GM12874 (cell line): Measurements from ENCODE around the gene SLC14A1.

ENCODE experiments used
- CTCF ChIP-seq: IDR thresholded peaks from 2 replicates; pipeline ENCODE4 v1.5.1; 2011; ENCODE audit warnings: low read depth, mild to moderate bottlenecking, control low read depth, low read length, moderate library complexity; ENCODE audit not compliant: insufficient read depth

SLC14A1 gene

GRCh38 chr18:45724601-45725000 is 620 bp downstream of the SLC14A1 start:
- TF ChIP-seq CTCF: no peak

- TF ChIP-seq CTCF: no peak
These were observed 1.4 kb downstream of the SLC14A1 start for GRCh38 chr18:45725336-45725735.

GRCh38 chr18:45726603-45727002 is 2.6 kb downstream of the SLC14A1 start:
- no peak for TF ChIP-seq CTCF

- TF ChIP-seq CTCF: no peak
These were observed 3.1 kb downstream of the SLC14A1 start for GRCh38 chr18:45727068-45727467.

- no peak for TF ChIP-seq CTCF
These were observed 4.5 kb downstream of the SLC14A1 start for GRCh38 chr18:45728336-45729010.

GRCh38 chr18:45730832-45731575 is 7.0 kb downstream of the SLC14A1 start:
- no peak for TF ChIP-seq CTCF

GRCh38 chr18:45731716-45732115 is 7.7 kb downstream of the SLC14A1 start:
- TF ChIP-seq CTCF: no peak
